Upper lobe of left lung (tissue), 6 donors: ENCODE data around the gene LRRC7. TPM values are rescaled to one million over a fixed set of nuclear protein-coding genes. Genes with fewer than 3 reads are reported as not detected.

Experiments used
- ATAC-seq, 2 donors: fragments of 200-7000 bp; cut with Tn5 transposase; one replicate each; pipeline ENCODE4 v1.9.1; 2022; ENCODE audit warnings: mild to moderate bottlenecking in 2 of 2, moderate library complexity in 2 of 2; ENCODE audit not compliant: low FRiP score in 2 of 2
- DNase-seq, 2 donors: peaks; one replicate each; pipeline ENCODE4 v3.0.0-alpha.2; 2019 to 2020
- H3K27ac ChIP-seq, 4 donors: fragments of 200-600 bp; sonication (generic); one replicate each; pipeline ENCODE4 v1.5.1; 2016 to 2019
- H3K27me3 ChIP-seq, 4 donors: fragments of 200-600 bp; sonication (generic); one replicate each; pipeline ENCODE4 v1.5.1; 2017 to 2019
- H3K36me3 ChIP-seq, 4 donors: fragments of 200-600 bp; sonication (generic); one replicate each; pipeline ENCODE4 v1.5.1; 2016 to 2019
- H3K4me1 ChIP-seq, 4 donors: fragments of 200-600 bp; sonication (generic); one replicate each; pipeline ENCODE4 v1.5.1; 2018 to 2019
- H3K4me3 ChIP-seq, 4 donors: fragments of 200-600 bp; sonication (generic); one replicate each; pipeline ENCODE4 v1.5.1; 2017 to 2019; ENCODE audit warnings: mild to moderate bottlenecking in 2 of 4, moderate library complexity in 1 of 4
- H3K9me3 ChIP-seq, 4 donors: fragments of 200-600 bp; sonication (generic); one replicate each; pipeline ENCODE4 v1.5.1; 2018 to 2019
- EP300 ChIP-seq, 4 donors: sonication (generic); formaldehyde crosslinking; IDR thresholded peaks; one replicate each; pipeline ENCODE4 v1.5.1; 2017; ENCODE audit warnings: antibody characterized with exemption in 4 of 4, control low read depth in 2 of 4
- POLR2A ChIP-seq, 4 donors: fragments of 450-650 bp; IDR thresholded peaks; one replicate each; pipeline ENCODE4 v1.5.1; 2016 to 2017; ENCODE audit warnings: antibody characterized with exemption in 4 of 4, mild to moderate bottlenecking in 2 of 4
- POLR2AphosphoS5 ChIP-seq, 2 donors: sonication (generic); formaldehyde crosslinking; IDR thresholded peaks; one replicate each; pipeline ENCODE4 v1.5.1; 2017; ENCODE audit warnings: antibody characterized with exemption in 2 of 2
- WGBS, 2 donors: methylation state at CpG; one replicate each; pipeline ENCODE4 v1.1.5; 2017 to 2018; 5-methylcytosine and 5-hydroxymethylcytosine counted together
- total RNA-seq, 6 donors: library from RNA; depleted of rRNA in 4 of 6; stranded (reverse); fragments of >200 nt in 4 of 6; gene quantifications; one replicate each; pipeline versions ENCODE4 v1.1.0 to v1.2.1, GENCODE V29; 2016 to 2021
- TF ChIP-seq, protein P1 (sequence below), 6 experiments: fragments of 450-650 bp in 4 of 6; fragments of 200-600 bp in 2 of 6; sonication (generic) in 2 of 6; IDR thresholded peaks; one replicate each; pipeline ENCODE4 v1.5.1; 2016 to 2019; ENCODE audit warnings: antibody characterized with exemption in 6 of 6
- donor health status: DM: no; HTN: no; CAD: no; lungs with moderate emphysema.
- donor health status: DM: no; HTN: yes; CAD: no; lungs with severe emphysema.

Gene LRRC7
- total RNA-seq, 6 donors from 2014 or later, result not detected

DNA sequence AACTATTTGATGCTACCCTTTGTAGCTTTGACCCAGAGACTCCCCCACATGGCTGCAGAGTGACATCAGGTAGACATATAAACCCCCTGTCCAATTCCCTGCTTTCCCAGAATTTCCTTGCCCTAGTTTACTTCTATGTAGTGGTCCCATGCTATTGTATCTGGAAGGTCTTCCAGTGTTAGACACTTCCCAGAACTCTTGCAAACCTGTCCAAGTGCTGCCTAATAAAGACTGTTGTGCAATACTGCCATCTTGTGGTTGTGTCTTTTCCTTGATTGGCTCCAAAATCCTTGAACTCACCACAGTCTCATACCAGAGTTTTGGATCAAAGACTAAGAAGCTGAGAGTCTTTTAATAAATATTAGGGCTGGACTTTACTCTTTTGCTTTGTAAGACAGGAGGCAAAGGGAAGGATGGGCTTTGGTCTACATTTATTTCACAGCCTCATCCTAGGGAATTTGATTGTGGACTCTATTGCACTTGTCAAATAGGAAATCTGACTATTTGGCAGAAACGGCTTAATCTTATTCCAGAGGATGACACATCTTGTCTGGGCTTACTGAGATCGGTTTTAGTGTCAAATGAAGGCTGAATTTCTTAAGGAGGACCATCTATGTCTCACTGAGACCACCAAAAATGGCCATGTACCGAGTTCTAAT lies 169.9 kb downstream of the LRRC7 start:
- Histone ChIP-seq H3K36me3 (no peaks in the 10 kb centered on the region), H3K9me3 (no peaks in the 10 kb centered on the region), H3K4me1 (no peaks in the 10 kb centered on the region), H3K27ac (no peak overlapping the region), H3K27me3 (no peaks in the 10 kb centered on the region), H3K4me3 (no peak overlapping the region)
- DNase-seq (no peak), ATAC-seq (peak in 1 of 2 donors; percentile 83)
- 55 to 63% methylated on average over 3 of the region's 3 CpGs for WGBS, 2 donors
- TF ChIP-seq EP300 (IDR thresholded peaks at IDR 0.05), result no peak
- TF ChIP-seq POLR2A (IDR thresholded peaks at IDR 0.05), result no peak
- TF ChIP-seq POLR2AphosphoS5 (IDR thresholded peaks at IDR 0.05), result no peak
- TF ChIP-seq, protein P1, sequence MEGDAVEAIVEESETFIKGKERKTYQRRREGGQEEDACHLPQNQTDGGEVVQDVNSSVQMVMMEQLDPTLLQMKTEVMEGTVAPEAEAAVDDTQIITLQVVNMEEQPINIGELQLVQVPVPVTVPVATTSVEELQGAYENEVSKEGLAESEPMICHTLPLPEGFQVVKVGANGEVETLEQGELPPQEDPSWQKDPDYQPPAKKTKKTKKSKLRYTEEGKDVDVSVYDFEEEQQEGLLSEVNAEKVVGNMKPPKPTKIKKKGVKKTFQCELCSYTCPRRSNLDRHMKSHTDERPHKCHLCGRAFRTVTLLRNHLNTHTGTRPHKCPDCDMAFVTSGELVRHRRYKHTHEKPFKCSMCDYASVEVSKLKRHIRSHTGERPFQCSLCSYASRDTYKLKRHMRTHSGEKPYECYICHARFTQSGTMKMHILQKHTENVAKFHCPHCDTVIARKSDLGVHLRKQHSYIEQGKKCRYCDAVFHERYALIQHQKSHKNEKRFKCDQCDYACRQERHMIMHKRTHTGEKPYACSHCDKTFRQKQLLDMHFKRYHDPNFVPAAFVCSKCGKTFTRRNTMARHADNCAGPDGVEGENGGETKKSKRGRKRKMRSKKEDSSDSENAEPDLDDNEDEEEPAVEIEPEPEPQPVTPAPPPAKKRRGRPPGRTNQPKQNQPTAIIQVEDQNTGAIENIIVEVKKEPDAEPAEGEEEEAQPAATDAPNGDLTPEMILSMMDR (IDR thresholded peaks at IDR 0.05), result peak in 5 of 6 experiments; percentile 18 to 57 (median 35)

- no peak overlapping the region for H3K27ac ChIP-seq
- ATAC-seq (no peak), DNase-seq (no peak)
- WGBS, 2 donors, result 37 to 40% methylated on average over 4 of the region's 4 CpGs
- no peaks in the 10 kb centered on the region for H3K9me3 ChIP-seq
- H3K27me3 ChIP-seq, result no peaks in the 10 kb centered on the region
- H3K36me3 ChIP-seq, result no peaks in the 10 kb centered on the region
- TF ChIP-seq EP300 (IDR thresholded peaks at IDR 0.05), result no peak
- no peak for TF ChIP-seq POLR2A (IDR thresholded peaks at IDR 0.05)
- TF ChIP-seq POLR2AphosphoS5 (IDR thresholded peaks at IDR 0.05), result no peak
- TF ChIP-seq, protein P1 (IDR thresholded peaks at IDR 0.05), result no peak
- no peaks in the 10 kb centered on the region for H3K4me1 ChIP-seq
- H3K4me3 ChIP-seq, result no peak overlapping the region
Observed at GRCh38 chr1:69738458-69739250, 170.9 kb downstream of the LRRC7 start.

DNA sequence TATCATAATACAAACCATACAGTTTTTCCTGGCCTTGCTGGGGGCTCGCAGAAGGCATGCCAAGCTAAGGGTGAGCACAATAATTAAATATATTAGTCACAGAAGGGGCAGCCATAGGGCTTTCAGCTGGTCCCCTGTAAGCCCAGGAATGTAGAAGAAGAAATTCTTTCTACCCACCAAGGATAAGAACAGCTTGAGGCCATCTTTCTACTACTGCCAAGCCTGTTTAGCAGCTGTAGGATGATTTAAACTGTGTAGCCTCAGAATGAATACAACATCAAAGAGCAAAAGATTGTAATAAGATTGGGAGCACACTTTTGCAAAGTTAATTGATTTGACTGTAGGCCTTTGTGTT lies 171.5 kb downstream of the LRRC7 start:
- Histone ChIP-seq H3K4me1 (no peaks in the 10 kb centered on the region), H3K4me3 (no peak overlapping the region), H3K9me3 (no peaks in the 10 kb centered on the region), H3K36me3 (no peaks in the 10 kb centered on the region), H3K27me3 (no peaks in the 10 kb centered on the region), H3K27ac (no peak overlapping the region)
- DNase-seq (no peak), ATAC-seq (no peak)
- TF ChIP-seq, protein P1 (IDR thresholded peaks at IDR 0.05), result no peak
- TF ChIP-seq POLR2A (IDR thresholded peaks at IDR 0.05), result no peak
- TF ChIP-seq EP300 (IDR thresholded peaks at IDR 0.05), result no peak
- TF ChIP-seq POLR2AphosphoS5 (IDR thresholded peaks at IDR 0.05), result no peak
- WGBS, 2 donors, result 74 to 91% methylated on average over 1 of the region's 1 CpG

DNA sequence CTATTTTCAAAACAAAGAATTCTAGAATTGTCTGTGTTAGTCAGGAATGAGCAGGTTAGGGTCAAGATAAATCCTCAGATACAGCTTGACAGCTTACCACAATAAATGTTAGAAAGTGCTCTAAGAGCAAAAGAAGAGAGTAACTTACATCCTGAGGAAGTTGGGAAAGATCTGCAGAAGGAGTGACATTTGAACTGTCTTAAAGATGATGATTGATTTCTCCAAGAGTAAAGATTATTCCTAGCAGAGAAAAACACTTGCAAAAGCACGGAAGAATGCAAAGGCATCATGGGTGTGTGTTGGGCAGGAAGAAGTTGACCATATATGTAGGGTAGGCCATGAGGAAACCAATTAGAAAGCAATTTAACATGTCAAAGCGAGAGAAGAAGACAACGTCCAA lies 175.4 kb downstream of the LRRC7 start:
- H3K27me3 ChIP-seq, result no peaks in the 10 kb centered on the region
- DNase-seq (no peak), ATAC-seq (no peak)
- H3K4me3 ChIP-seq, result no peak overlapping the region
- no peaks in the 10 kb centered on the region for H3K9me3 ChIP-seq
- H3K4me1 ChIP-seq, result no peaks in the 10 kb centered on the region
- 47 to 48% methylated on average over 3 of the region's 3 CpGs for WGBS, 2 donors
- TF ChIP-seq, protein P1 (IDR thresholded peaks at IDR 0.05), result no peak
- no peak for TF ChIP-seq POLR2AphosphoS5 (IDR thresholded peaks at IDR 0.05)
- TF ChIP-seq EP300 (IDR thresholded peaks at IDR 0.05), result no peak
- no peak for TF ChIP-seq POLR2A (IDR thresholded peaks at IDR 0.05)
- H3K36me3 ChIP-seq, result no peaks in the 10 kb centered on the region
- H3K27ac ChIP-seq, result no peak overlapping the region
